Fibroblast of the aortic adventitia (primary cell): ENCODE data around the gene MYCN. TPM values are rescaled to one million over a fixed set of nuclear protein-coding genes. Genes with fewer than 3 reads are reported as not detected.

ENCODE experiments used
- DNase-seq: peaks from one replicate; pipeline ENCODE4 v3.0.0-alpha.2; 2010; ENCODE audit warnings: low read depth
- H3K4me3 ChIP-seq: 2 replicates; pipeline ENCODE4 v1.5.1; 2011; ENCODE audit warnings: low read depth, mild to moderate bottlenecking, control low read depth, low read length, moderate library complexity
- CTCF ChIP-seq: IDR thresholded peaks from 2 replicates; pipeline ENCODE4 v1.5.1; 2011; ENCODE audit warnings: mild to moderate bottlenecking, low read length, control low read depth, inconsistent platforms; ENCODE audit not compliant: insufficient read depth
- total RNA-seq: library from RNA; depleted of rRNA; stranded (reverse); fragments of >200 nt; gene quantifications from 2 replicates; pipeline ENCODE4 v1.2.3, GENCODE V29; 2012; ENCODE audit warnings: low replicate concordance

The MYCN gene
- total RNA-seq, 1 donor = not detected

GRCh38 chr2:15940661-15941480 is 521 bp downstream of the MYCN start:
- TF ChIP-seq CTCF = no peak
- H3K4me3 ChIP-seq = no peak overlapping the region
- DNase-seq = no peak

- no peak for TF ChIP-seq CTCF
- no peak for DNase-seq
- H3K4me3 ChIP-seq = no peak overlapping the region
Measured at GRCh38 chr2:15941481-15941850, 1.1 kb downstream of the MYCN start.

GRCh38 chr2:15941871-15942710 is 1.7 kb downstream of the MYCN start:
- no peak for DNase-seq
- no peak for TF ChIP-seq CTCF
- no peak overlapping the region for H3K4me3 ChIP-seq

- no peak for TF ChIP-seq CTCF
- DNase-seq = no peak
- no peak overlapping the region for H3K4me3 ChIP-seq
Measured at GRCh38 chr2:15942711-15943345, 2.5 kb downstream of the MYCN start.

- no peak for DNase-seq
- no peak overlapping the region for H3K4me3 ChIP-seq
- no peak for TF ChIP-seq CTCF
Measured at GRCh38 chr2:15943378-15944280, 3.3 kb downstream of the MYCN start.

- no peak for DNase-seq
- no peak overlapping the region for H3K4me3 ChIP-seq
- no peak for TF ChIP-seq CTCF
Measured at GRCh38 chr2:15944325-15945017, 4.1 kb downstream of the MYCN start.
